SU-DHL-6 (cell line): ENCODE data around the gene ATF6.

Experiments
- H2AFZ ChIP-seq: fragments of 200-600 bp; sonication (generic); 2 replicates; pipeline ENCODE4 v1.6.1; 2014; ENCODE audit warnings: low read depth, mild to moderate bottlenecking, moderate library complexity, mixed read lengths, antibody characterized with exemption, low read length; ENCODE audit not compliant: severe bottlenecking
- H3F3A ChIP-seq: fragments of 200-600 bp; shearing (Covaris generic); 2 replicates; pipeline ENCODE4 v1.6.0; 2016; ENCODE audit warnings: antibody characterized with exemption, mild to moderate bottlenecking; ENCODE audit not compliant: insufficient read depth
- H3K27ac ChIP-seq: fragments of 200-600 bp; sonication (generic); 2 replicates; pipeline ENCODE4 v1.5.1; 2016; ENCODE audit warnings: low read depth, mild to moderate bottlenecking, low read length, moderate library complexity, mixed read lengths
- H3K27me3 ChIP-seq: fragments of 200-600 bp; sonication (generic), shearing (Covaris generic); 2 replicates; pipeline ENCODE4 v1.6.0; 2014; ENCODE audit warnings: mild to moderate bottlenecking, low read length
- H3K36me3 ChIP-seq: fragments of 200-600 bp; sonication (generic); 2 replicates; pipeline ENCODE4 v1.6.1; 2014; ENCODE audit warnings: mild to moderate bottlenecking, low read length, mixed read lengths
- H3K4me2 ChIP-seq: fragments of 300-600, 200-600 bp; shearing (Covaris generic), sonication (generic); 2 replicates; pipeline ENCODE4 v1.6.0; 2014; ENCODE audit warnings: low read length, low read depth, mild to moderate bottlenecking; ENCODE audit not compliant: poor library complexity, severe bottlenecking
- H3K4me3 ChIP-seq: fragments of 200-600 bp; sonication (generic); 2 replicates; pipeline ENCODE4 v1.5.1; 2014; ENCODE audit warnings: antibody characterized with exemption, low read length, mild to moderate bottlenecking, mixed read lengths; ENCODE audit not compliant: insufficient read depth, poor library complexity, severe bottlenecking
- H3K79me2 ChIP-seq: fragments of 200-600 bp; sonication (generic); 2 replicates; pipeline ENCODE4 v1.6.1; 2014; ENCODE audit warnings: mild to moderate bottlenecking, low read length, moderate library complexity; ENCODE audit not compliant: insufficient read depth
- H3K9ac ChIP-seq: fragments of 200-600 bp; sonication (generic); 2 replicates; pipeline ENCODE4 v1.7.0; 2014; ENCODE audit warnings: mild to moderate bottlenecking, low read length
- H3K9me2 ChIP-seq: fragments of 200-600 bp; sonication (generic); replicated peaks from 2 replicates; pipeline ENCODE4 v1.6.1; 2014; ENCODE audit warnings: low read length; ENCODE audit not compliant: insufficient read depth
- H3K9me3 ChIP-seq: fragments of 200-600 bp; sonication (generic); 2 replicates; pipeline ENCODE4 v1.6.1; 2014; ENCODE audit warnings: low read length, mixed read lengths; ENCODE audit not compliant: insufficient read depth
- H4K20me1 ChIP-seq: fragments of 200-600 bp; sonication (generic); 2 replicates; pipeline ENCODE4 v1.6.1; 2014; ENCODE audit warnings: low read depth, mild to moderate bottlenecking, antibody characterized with exemption, low read length, moderate library complexity, mixed read lengths
- EZH2phosphoT487 ChIP-seq: fragments of 200-600 bp; sonication (generic), shearing (Covaris generic); conservative IDR thresholded peaks from 2 replicates; pipeline ENCODE4 v1.6.1; 2018; ENCODE audit warnings: mild to moderate bottlenecking, antibody characterized with exemption, low read length, moderate library complexity, mixed read lengths
- TF ChIP-seq, protein P1 (sequence below): fragments of 200-600 bp; sonication (generic); IDR thresholded peaks from one replicate; pipeline ENCODE4 v1.5.1; 2017; ENCODE audit warnings: antibody characterized with exemption, mild to moderate bottlenecking, low read length, moderate library complexity; ENCODE audit not compliant: insufficient read depth, poor library complexity, severe bottlenecking

ATF6 gene

DNA sequence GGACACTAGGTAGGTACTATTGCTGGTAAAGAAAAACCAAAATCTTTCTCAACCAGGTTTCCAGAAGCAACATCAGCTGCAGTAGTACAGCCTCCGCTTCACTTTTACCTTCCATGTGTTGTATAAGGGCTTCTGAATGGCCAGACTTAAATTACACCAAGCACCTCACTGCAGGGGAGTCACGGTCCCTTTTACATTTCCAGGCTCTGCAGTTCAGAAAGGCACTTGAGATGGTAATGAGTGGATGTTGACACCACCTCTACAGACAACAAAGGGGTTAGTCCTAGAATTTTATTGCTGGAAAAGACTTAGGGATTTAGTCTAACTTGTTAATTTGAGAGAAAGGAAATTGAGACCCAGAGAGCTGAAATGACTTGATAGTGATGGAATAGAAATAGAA is 28.5 kb upstream of the ATF6 start:
- no peaks in the 10 kb centered on the region for H3K79me2 ChIP-seq
- peaks cover 6% of the 10 kb centered on the region; the same call in 1 of the 2 replicates for H3F3A ChIP-seq
- no peak overlapping the region for H3K4me3 ChIP-seq
- no peak overlapping the region for H3K27ac ChIP-seq
- no peaks in the 10 kb centered on the region for H4K20me1 ChIP-seq
- no peaks in the 10 kb centered on the region for H3K9me3 ChIP-seq
- H3K4me2 ChIP-seq: no peak overlapping the region
- H3K36me3 ChIP-seq: no peaks in the 10 kb centered on the region
- no peaks in the 10 kb centered on the region for H3K9me2 ChIP-seq
- H2AFZ ChIP-seq: no peak overlapping the region
- no peak overlapping the region for H3K9ac ChIP-seq
- H3K27me3 ChIP-seq: no peaks in the 10 kb centered on the region
- no peak for TF ChIP-seq EZH2phosphoT487
- TF ChIP-seq, protein P1, sequence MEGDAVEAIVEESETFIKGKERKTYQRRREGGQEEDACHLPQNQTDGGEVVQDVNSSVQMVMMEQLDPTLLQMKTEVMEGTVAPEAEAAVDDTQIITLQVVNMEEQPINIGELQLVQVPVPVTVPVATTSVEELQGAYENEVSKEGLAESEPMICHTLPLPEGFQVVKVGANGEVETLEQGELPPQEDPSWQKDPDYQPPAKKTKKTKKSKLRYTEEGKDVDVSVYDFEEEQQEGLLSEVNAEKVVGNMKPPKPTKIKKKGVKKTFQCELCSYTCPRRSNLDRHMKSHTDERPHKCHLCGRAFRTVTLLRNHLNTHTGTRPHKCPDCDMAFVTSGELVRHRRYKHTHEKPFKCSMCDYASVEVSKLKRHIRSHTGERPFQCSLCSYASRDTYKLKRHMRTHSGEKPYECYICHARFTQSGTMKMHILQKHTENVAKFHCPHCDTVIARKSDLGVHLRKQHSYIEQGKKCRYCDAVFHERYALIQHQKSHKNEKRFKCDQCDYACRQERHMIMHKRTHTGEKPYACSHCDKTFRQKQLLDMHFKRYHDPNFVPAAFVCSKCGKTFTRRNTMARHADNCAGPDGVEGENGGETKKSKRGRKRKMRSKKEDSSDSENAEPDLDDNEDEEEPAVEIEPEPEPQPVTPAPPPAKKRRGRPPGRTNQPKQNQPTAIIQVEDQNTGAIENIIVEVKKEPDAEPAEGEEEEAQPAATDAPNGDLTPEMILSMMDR: no peak

- Histone ChIP-seq H2AFZ (no peak overlapping the region), H3K4me2 (no peak overlapping the region), H3F3A (peaks cover 6% of the 10 kb centered on the region; the same call in 1 of the 2 replicates), H3K9ac (peak overlapping the region; percentile 11; the same call in 1 of the 2 replicates), H3K9me2 (no peaks in the 10 kb centered on the region), H3K79me2 (no peaks in the 10 kb centered on the region), H3K4me3 (no peak overlapping the region), H4K20me1 (no peaks in the 10 kb centered on the region), H3K27ac (no peak overlapping the region), H3K36me3 (no peaks in the 10 kb centered on the region), H3K9me3 (no peaks in the 10 kb centered on the region), H3K27me3 (no peaks in the 10 kb centered on the region)
- TF ChIP-seq EZH2phosphoT487: no peak
- TF ChIP-seq, protein P1: peak; percentile 59
Observed at GRCh38 chr1:161738627-161739287, 27.4 kb upstream of the ATF6 start.

DNA sequence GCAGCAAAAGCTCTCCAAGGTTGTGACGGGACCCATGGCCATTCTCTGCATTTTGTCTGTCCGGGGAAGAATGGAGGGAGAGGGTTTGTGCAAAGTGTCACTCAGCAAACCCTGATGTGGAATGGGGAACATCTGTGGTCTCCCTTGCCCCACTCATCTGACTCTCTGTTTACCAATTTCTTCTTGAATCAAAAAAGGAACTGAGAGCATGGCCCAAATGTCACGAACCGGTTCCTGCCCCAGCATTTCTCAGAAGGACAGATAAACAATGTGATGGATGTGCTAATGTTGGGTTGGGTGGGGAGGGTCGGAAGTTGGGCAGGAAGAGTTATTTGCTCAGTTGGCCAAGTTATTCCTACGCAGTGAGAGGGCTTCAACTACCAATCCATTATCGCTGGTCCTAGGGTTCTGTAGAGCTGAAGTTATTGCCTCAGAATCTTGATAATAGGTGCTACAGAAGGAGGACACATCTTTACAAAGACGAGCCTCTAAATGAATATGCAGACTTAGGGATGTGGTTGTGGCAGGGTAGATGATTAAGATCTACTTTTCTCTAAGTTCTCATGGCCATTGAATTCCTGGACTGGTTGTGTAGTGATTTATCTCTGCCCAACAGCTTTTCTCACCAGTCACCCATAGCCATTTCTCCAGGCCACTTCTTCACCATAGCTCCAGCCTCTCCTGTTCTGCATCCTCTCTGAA is 26.1 kb upstream of the ATF6 start:
- Histone ChIP-seq H3F3A (peaks cover 6% of the 10 kb centered on the region; the same call in 1 of the 2 replicates), H3K79me2 (no peaks in the 10 kb centered on the region), H3K4me3 (no peak overlapping the region), H3K27ac (no peak overlapping the region), H3K9me3 (no peaks in the 10 kb centered on the region), H3K9me2 (no peaks in the 10 kb centered on the region), H3K9ac (no peak overlapping the region), H3K4me2 (no peak overlapping the region), H2AFZ (no peak overlapping the region), H3K36me3 (no peaks in the 10 kb centered on the region), H3K27me3 (no peaks in the 10 kb centered on the region), H4K20me1 (no peaks in the 10 kb centered on the region)
- no peak for TF ChIP-seq EZH2phosphoT487

DNA sequence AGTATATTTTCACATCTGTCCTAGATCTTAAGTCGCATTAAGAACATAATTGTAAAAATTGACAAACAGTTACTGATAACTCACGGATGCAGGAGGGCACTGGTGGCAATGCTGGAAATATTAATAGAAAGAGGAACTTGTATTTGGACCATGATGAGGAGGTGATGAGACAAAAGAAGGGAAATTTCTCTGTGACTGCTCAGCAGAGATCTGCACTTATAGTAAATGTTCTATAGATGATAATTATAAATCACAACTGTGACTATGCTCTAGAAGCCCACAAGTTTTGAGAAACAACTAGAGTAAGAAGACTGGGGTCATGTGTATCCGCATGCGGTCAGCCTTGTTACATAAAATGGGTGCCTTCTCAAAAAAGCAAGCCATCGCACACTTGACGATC is 25.2 kb upstream of the ATF6 start:
- H3K9me2 ChIP-seq: no peaks in the 10 kb centered on the region
- no peaks in the 10 kb centered on the region for H3K79me2 ChIP-seq
- no peak overlapping the region for H3K4me3 ChIP-seq
- no peak overlapping the region for H2AFZ ChIP-seq
- peaks cover 6% of the 10 kb centered on the region; the same call in 1 of the 2 replicates for H3F3A ChIP-seq
- no peak overlapping the region for H3K4me2 ChIP-seq
- TF ChIP-seq, protein P1: no peak
- TF ChIP-seq EZH2phosphoT487: no peak
- no peaks in the 10 kb centered on the region for H4K20me1 ChIP-seq
- no peak overlapping the region for H3K9ac ChIP-seq
- H3K36me3 ChIP-seq: no peaks in the 10 kb centered on the region
- H3K27ac ChIP-seq: no peak overlapping the region
- H3K27me3 ChIP-seq: no peaks in the 10 kb centered on the region
- no peaks in the 10 kb centered on the region for H3K9me3 ChIP-seq
